HFF-Myc (cell line): Measurements from ENCODE around the gene C6orf118.

Experiments used
- DNase-seq: peaks from one replicate; pipeline ENCODE4 v3.0.0-alpha.2; 2011; ENCODE audit warnings: low read depth; ENCODE audit errors: extremely low read depth
- H3K4me3 ChIP-seq: replicated peaks from 2 replicates; pipeline ENCODE4 v1.5.1; 2011; ENCODE audit warnings: low read depth, mild to moderate bottlenecking, control low read depth, low read length
- TF ChIP-seq, protein P1 (sequence below): IDR thresholded peaks from 2 replicates; pipeline ENCODE4 v1.5.1; 2012; ENCODE audit warnings: mild to moderate bottlenecking, low read depth, low read length, control low read depth; ENCODE audit errors: missing control alignments

C6orf118 gene

GRCh38 chr6:165306955-165307354, 2.5 kb downstream of the C6orf118 start:
- H3K4me3 ChIP-seq = no peak overlapping the region
- DNase-seq = no peak
- TF ChIP-seq, protein P1, sequence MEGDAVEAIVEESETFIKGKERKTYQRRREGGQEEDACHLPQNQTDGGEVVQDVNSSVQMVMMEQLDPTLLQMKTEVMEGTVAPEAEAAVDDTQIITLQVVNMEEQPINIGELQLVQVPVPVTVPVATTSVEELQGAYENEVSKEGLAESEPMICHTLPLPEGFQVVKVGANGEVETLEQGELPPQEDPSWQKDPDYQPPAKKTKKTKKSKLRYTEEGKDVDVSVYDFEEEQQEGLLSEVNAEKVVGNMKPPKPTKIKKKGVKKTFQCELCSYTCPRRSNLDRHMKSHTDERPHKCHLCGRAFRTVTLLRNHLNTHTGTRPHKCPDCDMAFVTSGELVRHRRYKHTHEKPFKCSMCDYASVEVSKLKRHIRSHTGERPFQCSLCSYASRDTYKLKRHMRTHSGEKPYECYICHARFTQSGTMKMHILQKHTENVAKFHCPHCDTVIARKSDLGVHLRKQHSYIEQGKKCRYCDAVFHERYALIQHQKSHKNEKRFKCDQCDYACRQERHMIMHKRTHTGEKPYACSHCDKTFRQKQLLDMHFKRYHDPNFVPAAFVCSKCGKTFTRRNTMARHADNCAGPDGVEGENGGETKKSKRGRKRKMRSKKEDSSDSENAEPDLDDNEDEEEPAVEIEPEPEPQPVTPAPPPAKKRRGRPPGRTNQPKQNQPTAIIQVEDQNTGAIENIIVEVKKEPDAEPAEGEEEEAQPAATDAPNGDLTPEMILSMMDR = no peak

GRCh38 chr6:165301372-165302246, 7.8 kb downstream of the C6orf118 start:
- no peak overlapping the region for H3K4me3 ChIP-seq
- DNase-seq = no peak
- TF ChIP-seq, protein P1 = no peak

DNA sequence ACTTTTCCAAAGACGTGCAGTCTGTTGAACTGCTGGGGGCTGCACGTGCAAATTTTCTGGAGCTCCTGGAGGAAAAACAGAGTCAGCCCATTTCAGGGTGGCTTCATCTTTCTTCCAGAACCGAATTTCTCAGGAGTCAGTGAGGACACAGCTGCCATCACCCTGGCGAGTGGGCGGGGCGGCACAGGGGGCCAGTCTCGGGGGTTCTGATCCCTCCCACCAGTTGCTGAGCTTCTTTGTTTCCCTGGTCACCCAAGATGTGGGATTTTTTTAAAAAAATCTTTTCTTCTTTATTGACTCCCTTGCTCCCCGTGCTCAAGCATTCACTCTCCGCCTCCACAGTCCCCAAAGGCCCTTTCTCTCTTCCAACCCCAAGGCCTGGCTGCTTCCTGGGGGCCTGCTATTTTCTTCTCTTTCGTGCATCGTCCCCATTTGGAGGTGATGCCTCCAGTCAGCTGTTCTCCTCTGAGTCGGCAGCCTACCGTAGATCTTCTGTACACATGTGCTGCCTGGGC, 8.9 kb downstream of the C6orf118 start:
- TF ChIP-seq, protein P1 = no peak
- no peak for DNase-seq
- H3K4me3 ChIP-seq = no peak overlapping the region

DNA sequence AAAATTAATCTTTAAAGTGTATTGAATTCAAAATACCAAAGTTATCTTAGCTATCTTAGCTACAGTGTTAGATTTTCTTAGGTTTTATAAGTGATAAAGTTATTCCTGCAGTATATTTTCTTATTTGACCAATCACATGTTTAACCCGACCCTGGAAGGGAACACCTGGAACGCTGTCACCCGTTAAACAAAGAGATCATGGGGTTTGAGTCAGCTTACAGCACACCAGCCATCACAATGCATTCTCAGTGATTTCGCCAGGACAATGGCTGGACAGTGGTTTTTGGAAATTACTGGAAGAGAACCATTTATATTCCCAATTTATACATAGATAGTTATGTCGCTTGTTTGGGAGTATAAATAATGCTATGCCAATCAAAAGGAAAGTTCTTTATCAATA, 10.5 kb downstream of the C6orf118 start:
- H3K4me3 ChIP-seq = no peak overlapping the region
- TF ChIP-seq, protein P1 = no peak
- no peak for DNase-seq

DNA sequence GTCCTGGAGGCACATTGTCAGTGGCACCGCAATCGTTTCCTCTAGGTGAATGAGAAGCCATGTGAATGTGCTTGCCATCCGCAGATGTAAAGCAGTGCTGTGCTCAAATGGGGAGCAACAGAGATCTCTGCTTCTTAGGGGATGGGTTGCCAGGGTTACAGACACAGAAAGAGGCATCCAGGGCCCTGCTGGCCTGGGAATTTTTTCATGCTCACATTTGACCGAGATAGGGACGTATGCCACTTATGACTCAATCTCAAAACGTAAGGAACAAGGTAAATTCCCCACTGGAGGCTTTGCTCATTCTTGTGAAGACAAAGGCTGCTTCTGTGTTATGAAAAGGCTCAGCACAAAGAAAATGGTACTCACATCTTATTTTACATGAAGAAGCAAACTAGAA, 11.0 kb downstream of the C6orf118 start:
- H3K4me3 ChIP-seq = no peak overlapping the region
- DNase-seq = no peak
- TF ChIP-seq, protein P1 = no peak

DNA sequence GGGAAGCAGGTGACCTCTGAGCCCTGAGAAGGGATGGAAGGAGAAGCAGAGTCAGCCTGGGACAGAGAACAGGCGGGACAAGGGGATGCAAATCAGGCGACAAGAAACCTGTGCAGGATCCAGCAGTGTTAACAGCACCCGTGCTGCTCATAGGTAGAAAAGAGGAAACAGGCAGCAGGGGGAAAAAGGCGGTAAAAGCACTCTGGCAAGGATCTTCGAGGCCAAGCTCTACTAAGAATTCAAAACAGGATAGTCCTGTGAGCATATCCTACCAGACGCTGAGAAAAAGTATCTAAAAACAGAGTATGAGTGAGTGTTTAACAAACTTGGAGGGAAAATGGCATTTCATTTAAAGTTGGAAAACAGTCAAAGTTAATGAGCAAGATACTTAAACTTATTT, 16.7 kb downstream of the C6orf118 start:
- TF ChIP-seq, protein P1 = no peak
- no peak for DNase-seq
- H3K4me3 ChIP-seq = no peak overlapping the region
